BE2C (cell line): ENCODE data around the gene FIBCD1.

Source experiments
- DNase-seq: peaks from one replicate; pipeline ENCODE4 v3.0.0-alpha.2; 2020
- H3K27me3 ChIP-seq: fragments of 250-450 bp; sonication (Bioruptor Pico); 2 replicates; pipeline ENCODE4 v1.5.1; 2020; ENCODE audit warnings: mild to moderate bottlenecking
- H3K36me3 ChIP-seq: fragments of 250-450 bp; sonication (Bioruptor Pico); 2 replicates; pipeline ENCODE4 v1.5.1; 2020; ENCODE audit warnings: mild to moderate bottlenecking
- H3K4me1 ChIP-seq: fragments of 250-450 bp; sonication (Bioruptor Pico); 2 replicates; pipeline ENCODE4 v1.5.1; 2020
- H3K4me3 ChIP-seq: 2 replicates; pipeline ENCODE4 v1.5.1; 2011; ENCODE audit warnings: low read depth, low read length
- H3K9me3 ChIP-seq: fragments of 250-450 bp; sonication (Bioruptor Pico); 2 replicates; pipeline ENCODE4 v1.5.1; 2020
- CTCF ChIP-seq: IDR thresholded peaks from 2 replicates; pipeline ENCODE4 v1.5.1; 2012; ENCODE audit warnings: mild to moderate bottlenecking, low read depth, low read length

FIBCD1 gene

DNA sequence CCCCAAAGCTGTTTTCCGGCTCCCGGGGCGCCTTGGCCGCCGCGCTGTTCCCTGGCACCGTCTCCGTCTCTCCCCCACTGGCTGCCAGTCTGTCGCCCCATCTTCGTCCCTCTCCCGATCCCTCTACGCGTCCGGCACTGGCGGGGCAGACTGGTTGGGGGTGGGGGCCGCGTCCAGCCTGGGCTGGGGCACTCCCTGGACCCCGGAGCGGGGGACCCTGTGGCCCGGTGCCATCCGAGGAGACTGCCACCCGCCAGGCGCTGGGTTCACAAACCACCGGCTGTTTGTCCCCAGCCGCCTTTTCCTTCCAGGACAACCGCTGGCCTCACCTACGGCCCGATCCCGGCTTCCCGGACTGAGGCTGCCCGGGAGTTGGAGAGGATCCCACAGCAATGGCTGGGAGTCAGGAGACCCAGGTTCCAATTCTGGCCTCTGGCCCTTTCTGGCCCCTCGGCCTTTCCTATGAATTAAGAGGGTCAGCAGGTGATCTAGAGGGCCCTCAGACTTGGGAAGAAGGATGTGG lies 1.0 kb upstream of the FIBCD1 start:
- no peaks in the 10 kb centered on the region for H3K4me1 ChIP-seq
- H3K36me3 ChIP-seq, result no peaks in the 10 kb centered on the region
- no peaks in the 10 kb centered on the region for H3K9me3 ChIP-seq
- peak; percentile 17 for DNase-seq
- H3K4me3 ChIP-seq, result no peak overlapping the region
- TF ChIP-seq CTCF, result no peak
- peaks cover 73% of the 10 kb centered on the region for H3K27me3 ChIP-seq

GRCh38 chr9:130939405-130940026 lies 469 bp upstream of the FIBCD1 start:
- Histone ChIP-seq H3K36me3 (no peaks in the 10 kb centered on the region), H3K4me1 (no peaks in the 10 kb centered on the region), H3K4me3 (peak overlapping the region; percentile 39; the same call in 1 of the 2 replicates), H3K27me3 (peaks cover 78% of the 10 kb centered on the region), H3K9me3 (no peaks in the 10 kb centered on the region)
- peak; percentile 10 for DNase-seq
- TF ChIP-seq CTCF, result no peak

DNA sequence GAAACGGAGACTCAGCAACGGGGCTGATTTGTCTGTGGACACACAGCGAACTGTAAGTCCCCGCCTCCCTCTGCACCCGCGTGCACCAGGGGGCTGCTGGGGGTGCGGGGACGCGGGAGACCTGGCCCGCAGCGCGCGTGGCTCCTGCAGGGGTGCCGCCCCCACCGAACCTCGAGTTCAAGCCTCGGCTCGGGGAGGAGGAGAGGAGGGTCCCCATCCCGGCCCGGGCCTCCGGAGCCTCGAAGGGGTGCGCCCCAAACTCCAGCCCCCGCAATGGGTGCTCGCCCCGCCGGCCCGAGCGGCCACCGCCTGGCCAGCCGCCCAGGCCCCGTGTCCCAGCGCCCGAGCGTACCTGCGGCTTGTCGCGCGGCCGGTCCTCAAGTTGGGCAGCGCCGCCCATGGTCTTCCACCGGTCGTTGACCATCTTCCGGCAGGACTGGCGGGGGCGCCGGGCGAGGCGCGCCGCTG lies 829 bp downstream of the FIBCD1 start:
- no peaks in the 10 kb centered on the region for H3K36me3 ChIP-seq
- H3K4me3 ChIP-seq, result no peak overlapping the region
- H3K27me3 ChIP-seq, result peaks cover 88% of the 10 kb centered on the region
- no peak for TF ChIP-seq CTCF
- no peaks in the 10 kb centered on the region; the same call in 1 of the 2 replicates for H3K4me1 ChIP-seq
- no peaks in the 10 kb centered on the region for H3K9me3 ChIP-seq
- peak; percentile 8 for DNase-seq

- Histone ChIP-seq H3K4me3 (no peak overlapping the region), H3K4me1 (peaks cover 6% of the 10 kb centered on the region; the same call in 1 of the 2 replicates), H3K36me3 (no peaks in the 10 kb centered on the region), H3K9me3 (no peaks in the 10 kb centered on the region), H3K27me3 (peaks cover 89% of the 10 kb centered on the region)
- TF ChIP-seq CTCF, result no peak
- no peak for DNase-seq
Observed at GRCh38 chr9:130937146-130938076, 1.6 kb downstream of the FIBCD1 start.

DNA sequence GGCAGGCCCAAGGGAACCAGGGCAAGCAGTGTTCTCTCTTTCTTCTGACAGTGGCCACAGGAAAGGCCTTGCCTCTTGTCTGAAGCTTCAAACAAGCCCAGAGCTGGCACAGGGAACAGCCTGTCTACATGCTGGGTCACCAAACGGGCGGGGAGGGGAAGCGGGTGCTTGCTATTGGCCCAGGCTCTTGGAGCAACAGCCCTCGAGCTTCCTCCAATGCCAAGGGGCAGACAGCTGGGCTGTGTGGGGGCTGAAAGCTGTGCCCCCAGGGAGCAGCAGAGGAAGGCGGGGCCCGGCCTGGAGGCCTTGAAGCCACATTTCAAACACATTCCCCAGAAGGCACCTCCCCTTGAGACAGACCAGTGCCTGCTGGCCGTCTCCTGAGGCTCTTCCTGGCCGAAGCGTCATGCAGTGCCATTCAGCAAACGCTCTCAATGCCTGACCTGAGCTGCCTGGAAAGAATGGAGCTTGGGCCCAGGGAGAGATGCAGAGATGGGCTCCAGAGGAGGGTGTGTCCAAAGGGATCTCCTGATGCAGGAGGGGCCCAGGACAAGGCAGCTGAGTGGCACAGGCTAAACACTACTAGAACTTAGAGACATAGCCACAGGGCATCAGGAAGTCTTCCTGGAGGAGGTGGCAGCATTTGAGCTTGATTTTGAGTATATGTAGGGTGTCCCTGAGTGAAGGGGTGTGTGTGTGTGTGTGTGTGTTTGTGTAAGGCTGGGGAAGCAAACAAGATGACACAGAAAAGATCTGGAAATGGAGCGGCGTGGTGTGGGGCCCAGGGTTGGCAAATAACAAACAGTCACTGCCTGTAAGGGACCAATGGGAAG lies 2.5 kb downstream of the FIBCD1 start:
- H3K36me3 ChIP-seq, result no peaks in the 10 kb centered on the region
- no peak for TF ChIP-seq CTCF
- no peak overlapping the region for H3K4me3 ChIP-seq
- H3K9me3 ChIP-seq, result no peaks in the 10 kb centered on the region
- peaks cover 7% of the 10 kb centered on the region; the same call in 1 of the 2 replicates for H3K4me1 ChIP-seq
- H3K27me3 ChIP-seq, result peaks cover 80% of the 10 kb centered on the region
- DNase-seq, result peak; percentile 34
